HG03064 (cell line): ENCODE measurements around the gene GALR2.

Experiments used
- ATAC-seq: cut with Tn5 transposase; IDR thresholded peaks from one replicate; pipeline ENCODE4 v1.9.1; 2021; ENCODE audit warnings: low read depth; ENCODE audit not compliant: unreplicated experiment

The GALR2 gene

DNA sequence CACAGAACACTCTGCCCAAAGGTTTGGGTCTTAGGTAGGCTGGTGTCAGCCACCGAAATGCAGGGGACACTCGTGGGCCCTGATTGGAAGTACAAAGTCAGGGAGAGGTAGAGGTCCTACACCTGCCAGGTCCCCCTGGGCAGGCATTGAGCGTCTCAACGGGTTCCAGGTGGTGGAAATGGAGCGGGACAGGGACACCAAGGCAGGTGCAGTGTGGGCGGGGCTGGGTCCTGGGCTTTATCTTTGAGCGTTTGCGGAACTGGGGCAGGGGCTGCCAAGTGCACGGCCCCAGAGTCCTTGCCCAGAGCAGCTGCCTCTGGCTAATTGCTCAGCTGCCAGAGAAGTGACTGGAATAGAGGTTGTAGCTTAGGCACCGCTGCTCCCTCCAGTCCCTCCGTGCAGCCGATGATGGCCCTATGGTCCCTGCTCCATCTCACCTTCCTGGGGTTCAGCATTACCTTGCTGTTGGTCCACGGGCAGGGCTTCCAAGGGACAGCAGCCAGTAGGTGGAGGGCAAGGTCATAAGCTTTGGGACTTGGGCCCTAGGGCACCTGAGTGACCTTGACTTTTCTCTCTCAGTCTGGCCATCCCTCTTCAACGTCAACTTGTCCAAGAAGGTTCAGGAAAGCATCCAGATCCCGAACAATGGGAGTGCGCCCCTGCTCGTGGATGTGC is 4.4 kb downstream of the GALR2 start, which contains the start of gene ZACN:
TSS of gene ZACN (plus strand) at position 323 of the 675 bp plus-strand sequence. CDS start at position 406, 83 bp downstream.
- no peak for ATAC-seq

DNA sequence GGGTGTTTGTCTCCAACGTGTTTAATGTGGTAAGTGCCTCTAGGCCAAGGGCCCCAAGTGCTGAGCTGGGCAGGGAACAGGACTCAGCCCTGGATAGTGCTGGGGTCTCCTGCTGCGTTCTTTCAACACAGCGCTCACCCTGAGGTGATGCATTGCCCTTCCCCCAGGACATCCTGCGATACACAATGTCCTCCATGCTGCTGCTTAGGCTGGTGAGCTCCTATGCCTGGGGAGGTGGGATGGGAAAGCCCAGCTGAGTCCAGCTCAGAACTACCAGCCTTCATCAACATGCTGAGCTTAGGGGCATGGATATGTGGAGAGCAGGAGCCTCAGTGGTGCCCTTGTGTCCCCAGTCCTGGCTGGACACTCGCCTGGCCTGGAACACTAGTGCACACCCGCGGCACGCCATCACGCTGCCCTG is 5.0 kb downstream of the GALR2 start:
- no peak for ATAC-seq

DNA sequence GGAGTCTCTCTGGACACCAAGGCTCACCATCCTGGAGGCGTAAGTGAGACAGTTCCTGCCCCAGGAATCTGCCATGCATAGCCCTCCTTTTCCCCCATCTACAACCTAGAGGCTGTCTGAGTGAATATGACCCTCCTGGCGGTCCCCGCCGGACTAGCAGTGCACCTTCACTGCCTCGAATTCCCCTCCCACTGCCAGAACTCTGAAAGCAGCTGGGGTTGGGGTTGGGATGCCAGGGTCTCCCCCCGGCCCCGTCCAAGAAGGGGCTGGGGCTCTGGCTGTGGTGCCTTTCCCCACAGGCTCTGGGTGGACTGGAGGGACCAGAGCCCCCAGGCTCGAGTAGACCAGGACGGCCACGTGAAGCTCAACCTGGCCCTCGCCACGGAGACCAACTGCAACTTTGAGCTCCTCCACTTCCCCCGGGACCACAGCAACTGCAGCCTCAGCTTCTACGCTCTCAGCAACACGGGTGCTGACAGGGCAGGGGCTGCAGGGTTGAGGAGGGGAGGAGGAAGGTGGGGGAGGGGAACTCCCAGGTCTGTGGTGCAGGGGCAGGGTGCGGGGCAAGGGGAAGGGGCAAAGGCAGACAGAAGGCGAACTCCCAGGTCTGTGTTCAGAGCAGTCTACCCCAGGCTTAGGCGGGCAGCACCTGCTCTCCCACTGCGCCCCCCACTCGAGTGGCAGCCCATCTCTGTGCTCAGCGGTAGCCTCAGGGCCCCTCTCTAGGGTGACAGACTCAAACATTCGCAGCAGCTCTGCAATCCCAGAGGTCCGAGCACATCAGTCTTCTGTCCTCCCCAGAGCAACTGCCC is 5.6 kb downstream of the GALR2 start:
- no peak for ATAC-seq

DNA sequence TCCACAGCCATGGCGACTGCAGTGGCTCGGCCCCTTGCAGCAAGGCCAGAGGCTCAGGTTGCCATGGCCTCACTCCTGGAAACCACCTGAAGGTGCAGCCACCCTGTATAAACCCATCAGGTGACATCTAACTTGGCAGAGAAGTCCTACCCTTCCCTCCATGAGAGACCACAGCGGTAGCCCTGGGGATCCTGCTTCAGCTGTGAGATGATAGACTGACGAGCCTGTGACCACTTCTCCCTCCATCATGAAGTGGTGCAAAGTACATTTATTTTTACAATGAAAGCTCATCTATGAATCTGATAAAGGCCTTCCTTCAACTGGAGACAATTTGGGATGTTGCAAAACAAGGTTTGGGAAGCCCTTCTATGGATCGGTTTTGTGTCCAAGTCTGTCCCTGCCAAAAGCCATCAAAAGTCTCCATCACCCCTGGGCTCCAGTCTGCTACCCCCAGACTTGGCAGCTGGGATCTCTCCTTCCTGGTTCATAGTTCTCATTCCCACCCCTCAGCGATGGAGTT is 6.2 kb downstream of the GALR2 start:
- no peak for ATAC-seq

DNA sequence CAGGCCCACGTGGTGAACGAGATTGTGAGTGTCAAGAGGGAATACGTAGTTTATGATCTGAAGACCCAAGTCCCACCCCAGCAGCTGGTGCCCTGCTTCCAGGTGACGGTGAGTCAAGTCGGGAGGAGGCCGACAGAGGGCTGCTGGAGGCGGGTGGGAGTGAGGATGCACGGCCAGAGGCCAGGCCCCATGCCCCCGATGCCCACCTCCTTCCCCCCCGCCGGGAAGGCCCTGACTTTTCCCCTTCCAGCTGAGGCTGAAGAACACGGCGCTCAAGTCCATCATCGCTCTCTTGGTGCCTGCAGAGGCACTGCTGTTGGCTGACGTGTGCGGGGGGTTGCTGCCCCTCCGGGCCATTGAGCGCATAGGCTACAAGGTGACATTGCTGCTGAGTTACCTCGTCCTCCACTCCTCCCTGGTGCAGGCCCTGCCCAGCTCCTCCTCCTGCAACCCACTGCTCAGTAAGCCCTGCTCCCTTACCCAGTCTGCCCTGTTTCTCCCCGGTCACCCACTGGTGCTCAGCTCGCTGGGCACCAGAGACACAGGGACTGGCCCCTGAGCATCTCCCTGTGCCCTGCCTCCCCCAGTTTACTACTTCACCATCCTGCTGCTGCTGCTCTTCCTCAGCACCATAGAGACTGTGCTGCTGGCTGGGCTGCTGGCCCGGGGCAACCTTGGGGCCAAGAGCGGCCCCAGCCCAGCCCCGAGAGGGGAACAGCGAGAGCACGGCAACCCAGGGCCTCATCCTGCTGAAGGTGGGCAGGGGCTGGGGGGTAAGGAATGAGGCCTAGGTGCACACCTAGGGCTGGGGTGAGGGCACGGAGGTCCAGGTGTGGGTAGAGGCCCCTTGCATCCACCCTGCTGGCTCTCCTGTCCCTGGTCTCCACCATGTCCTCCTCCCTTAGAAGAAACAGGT is 7.0 kb downstream of the GALR2 start:
- no peak for ATAC-seq

DNA sequence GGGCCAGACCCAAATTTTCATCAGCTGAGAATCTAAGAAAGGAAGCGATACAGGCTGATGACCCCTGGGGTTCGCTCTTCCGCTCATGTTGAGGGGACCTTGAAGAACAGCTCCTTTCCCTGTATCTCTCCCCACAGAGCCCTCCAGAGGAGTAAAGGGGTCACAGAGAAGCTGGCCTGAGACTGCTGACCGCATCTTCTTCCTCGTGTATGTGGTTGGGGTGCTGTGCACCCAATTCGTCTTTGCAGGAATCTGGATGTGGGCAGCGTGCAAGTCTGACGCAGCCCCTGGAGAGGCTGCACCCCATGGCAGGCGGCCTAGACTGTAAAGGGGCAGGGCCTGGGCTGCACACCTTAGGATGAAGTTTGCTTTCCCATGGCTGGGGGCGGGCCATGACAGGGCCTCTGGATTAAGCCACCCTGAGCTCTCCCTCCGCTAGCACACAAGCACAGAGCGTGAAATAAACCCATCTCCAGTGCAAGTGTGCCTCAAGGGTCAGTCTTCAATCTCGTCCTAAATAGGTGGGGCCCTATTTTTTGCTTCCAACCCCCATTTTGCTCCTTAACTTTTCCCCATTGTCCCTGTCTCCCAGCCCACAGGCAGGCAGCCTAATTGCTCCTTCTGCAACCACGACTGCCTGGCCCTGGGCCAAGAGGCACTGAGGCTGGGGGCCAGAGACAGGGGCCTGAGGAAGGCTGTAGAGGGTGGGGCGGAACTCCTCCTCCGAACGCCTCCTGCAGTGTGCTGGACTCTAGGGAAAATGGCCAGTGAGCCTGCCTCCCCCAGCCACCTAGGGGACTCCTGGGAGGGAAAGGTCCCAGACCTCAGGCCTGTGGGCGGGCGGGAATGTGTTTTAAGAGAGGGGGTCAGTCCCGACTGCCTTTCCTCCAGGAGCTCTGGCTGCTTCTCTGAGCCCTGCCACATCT is 8.0 kb downstream of the GALR2 start:
- ATAC-seq: no peak

DNA sequence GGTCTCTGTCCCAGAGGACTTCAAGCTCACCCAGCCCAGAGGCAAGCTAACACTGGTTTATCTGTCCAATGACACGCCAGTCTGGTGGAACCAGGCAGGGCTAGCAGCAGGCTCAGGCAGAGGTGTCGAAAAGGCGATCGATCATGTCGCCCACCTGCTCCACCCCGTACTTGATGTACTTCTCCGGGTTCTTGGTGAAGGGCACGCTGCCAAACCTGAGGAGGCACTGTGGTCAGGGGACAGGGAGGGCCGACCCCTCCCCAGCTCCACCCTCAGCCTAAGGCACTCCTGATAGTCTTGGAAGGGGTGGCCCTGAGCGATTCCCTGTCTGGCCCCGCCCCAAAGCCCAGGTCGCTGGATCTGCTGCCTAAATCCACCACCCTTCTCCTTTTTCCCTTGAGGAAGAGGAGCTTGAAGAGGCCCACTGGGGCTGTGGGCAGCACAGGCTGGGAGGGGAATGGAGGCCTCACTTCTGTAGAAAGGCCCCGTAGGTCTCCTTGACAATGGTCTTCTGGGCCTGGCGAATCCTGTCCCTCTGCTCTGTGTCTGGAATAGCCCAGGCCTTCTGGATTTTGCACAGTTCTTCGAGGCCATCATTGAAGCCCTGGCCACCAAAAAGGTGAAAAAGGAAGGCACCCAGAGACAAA is 9.1 kb downstream of the GALR2 start:
- no peak for ATAC-seq

DNA sequence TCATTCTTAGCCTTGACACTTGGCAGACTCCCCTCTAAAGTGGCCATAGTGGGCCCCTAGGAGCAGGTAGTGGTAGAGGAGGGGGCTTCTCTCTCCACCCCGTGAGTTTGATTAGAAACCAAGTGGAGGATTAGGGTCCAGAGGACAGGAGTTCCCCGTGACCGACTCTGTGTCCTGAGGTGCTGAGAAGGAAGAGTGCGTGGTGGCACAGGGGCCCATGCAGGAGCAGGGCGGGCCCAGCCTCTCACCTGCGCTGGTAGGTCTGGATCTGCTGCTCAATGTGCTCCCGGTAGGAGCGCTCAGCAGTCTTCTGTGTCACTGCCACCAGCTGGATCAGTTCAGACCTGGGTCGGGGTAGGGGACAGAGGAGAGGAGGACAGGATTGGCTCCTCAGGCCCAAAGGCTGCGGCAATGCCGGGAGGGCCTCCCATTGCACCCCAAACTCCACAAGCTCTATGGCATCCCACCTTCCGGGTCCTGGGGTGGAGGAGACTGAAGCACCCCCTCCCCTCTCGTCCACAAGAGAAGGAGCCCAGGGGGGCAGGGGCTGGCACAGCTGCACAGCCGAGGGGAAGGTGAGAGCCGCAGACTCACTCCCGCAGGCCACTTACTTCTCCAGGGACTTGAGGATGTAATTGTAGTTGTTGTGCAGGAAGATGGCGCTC is 10.6 kb downstream of the GALR2 start:
- ATAC-seq: no peak

DNA sequence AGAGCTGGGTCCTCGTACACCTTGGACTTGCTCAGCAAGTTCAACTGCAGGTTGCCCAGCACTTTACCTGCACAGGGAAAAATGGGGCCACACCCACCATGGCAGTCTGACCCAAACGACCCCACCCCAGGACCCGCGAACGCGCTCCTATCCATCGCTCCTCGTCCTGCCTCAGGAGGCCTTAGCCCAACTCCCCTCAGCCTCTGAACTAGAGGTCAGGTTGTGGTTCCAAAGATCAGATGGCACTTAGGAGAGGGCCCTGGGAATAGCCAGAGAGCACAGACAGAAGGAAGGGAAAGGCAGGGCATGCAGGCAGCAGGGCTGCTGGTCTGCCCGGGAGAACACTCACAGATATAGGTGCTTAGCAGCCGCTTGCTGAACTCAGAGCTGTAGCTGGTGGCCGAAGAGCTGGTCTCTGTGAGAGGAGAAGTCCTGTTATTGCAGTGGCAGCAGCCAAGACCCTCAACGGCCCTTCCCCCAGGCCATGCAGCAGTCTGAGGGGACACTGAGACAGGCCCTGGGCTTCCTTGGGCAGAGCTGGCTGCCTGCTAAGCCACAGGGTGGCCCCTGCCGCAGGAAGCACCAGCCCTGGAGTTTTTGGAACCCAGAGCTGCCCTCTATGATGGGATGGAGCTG is 11.3 kb downstream of the GALR2 start:
- no peak for ATAC-seq

DNA sequence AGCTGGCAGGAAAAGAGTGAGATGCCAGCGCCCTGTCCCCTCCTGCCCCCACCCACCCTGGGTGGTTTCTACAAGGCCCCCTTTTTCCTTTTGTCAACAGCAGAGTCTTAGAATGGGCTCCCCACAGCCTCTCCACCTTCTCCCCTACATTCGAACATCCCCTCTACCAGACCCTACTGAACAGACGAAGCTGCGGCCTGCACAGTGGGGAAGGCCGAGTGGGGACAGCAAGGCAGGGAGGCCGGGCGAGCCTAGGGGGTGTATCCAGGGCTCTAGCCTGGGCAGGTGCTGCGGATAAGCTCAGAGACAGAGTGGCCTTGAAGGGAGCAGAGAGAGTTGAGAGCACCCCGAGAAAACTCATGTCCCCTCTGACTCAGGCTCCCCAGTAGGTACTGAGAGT is 11.8 kb downstream of the GALR2 start:
- no peak for ATAC-seq

DNA sequence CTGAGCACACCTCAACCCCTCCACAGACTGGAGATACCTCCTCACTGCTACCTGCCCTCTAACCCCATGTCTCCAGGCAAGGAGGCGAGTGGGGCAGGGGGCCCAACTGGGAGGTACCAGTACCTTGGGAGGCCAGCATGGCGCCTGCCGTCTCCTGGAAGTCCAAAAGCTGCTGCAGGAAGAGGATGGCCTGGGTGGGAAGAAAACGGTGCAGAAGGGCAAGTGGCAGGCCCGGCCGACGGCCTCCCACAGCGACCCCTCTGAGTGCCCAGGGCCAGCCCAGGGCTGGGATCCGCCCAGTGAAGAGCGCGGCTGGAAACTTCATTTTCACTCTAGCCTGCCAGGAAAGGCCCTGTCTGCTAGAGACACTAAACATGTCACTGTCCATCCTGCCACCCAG is 12.9 kb downstream of the GALR2 start:
- no peak for ATAC-seq

DNA sequence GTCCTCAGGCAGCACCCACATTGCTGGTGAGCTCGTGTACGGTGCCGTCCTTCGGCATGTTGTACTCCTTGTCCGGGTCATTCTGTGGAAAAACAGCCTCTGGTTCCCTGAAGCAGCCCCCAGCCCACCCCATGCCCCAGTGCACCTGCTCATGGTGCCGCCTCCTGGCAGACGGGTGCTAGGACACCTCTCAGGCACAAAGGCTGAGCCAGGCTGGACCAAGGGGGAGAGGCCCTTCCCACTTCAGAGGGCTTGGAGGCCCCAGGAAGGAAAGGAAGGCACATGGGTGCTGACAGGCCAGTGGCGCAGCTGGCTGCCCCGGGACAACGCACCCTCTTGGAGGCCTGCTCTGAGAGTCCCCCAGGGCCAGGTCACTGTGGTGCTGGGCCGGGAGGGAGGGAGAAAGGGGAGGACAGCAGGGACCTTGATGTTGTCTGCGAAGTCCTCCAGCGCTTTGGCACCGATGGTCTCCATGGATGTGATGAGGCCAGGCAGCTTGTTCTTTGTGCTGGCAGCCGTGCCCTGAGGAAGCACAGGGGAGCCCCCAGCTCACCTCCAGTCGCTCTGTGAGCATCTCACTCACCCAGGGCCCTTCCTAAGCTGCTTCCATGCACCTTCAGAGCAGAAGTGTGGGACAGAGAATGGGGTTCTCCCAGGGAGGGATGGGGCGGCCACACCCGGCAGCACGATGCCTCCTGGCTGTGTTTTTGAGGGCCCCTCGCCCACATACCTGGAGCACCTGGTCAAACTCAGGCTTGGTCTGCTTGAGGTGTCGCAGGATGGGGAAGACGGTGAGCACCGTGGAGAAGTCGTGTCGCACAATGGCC is 13.7 kb downstream of the GALR2 start:
- no peak for ATAC-seq

DNA sequence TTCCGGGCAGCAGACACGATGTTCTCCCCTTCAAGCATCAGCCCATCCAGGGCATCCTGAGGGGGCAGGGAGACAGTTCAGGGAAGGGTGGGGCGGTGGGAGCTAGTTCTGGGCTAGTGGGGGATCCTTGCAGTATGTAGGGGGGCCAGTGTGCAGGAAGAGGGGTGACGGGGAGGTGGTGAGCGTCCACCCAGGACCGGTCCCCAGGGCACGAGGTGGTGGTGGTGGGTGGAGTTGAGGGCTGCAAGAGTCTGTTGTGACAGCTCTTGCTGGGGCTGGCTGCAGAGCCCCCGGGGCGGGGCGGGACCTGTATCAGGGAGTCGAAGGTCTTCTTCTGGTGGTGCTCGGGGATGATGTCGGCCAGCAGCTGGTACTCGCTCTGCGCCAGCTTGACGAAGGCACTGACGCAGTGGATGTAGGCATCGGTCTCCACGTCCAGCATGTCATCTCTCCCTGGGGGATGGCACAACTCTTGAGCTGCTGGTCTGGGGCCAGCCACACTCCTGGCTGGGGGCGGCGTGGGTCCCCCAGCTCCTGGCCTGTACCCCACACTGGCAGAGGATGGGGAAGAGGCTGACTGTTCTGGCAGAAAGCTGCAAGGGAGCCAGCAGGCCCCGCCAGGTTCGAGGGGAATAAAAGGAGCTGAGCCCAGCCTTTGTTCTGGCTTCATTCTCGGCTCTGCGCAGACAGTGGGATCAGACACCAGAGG is 14.4 kb downstream of the GALR2 start:
- no peak for ATAC-seq

DNA sequence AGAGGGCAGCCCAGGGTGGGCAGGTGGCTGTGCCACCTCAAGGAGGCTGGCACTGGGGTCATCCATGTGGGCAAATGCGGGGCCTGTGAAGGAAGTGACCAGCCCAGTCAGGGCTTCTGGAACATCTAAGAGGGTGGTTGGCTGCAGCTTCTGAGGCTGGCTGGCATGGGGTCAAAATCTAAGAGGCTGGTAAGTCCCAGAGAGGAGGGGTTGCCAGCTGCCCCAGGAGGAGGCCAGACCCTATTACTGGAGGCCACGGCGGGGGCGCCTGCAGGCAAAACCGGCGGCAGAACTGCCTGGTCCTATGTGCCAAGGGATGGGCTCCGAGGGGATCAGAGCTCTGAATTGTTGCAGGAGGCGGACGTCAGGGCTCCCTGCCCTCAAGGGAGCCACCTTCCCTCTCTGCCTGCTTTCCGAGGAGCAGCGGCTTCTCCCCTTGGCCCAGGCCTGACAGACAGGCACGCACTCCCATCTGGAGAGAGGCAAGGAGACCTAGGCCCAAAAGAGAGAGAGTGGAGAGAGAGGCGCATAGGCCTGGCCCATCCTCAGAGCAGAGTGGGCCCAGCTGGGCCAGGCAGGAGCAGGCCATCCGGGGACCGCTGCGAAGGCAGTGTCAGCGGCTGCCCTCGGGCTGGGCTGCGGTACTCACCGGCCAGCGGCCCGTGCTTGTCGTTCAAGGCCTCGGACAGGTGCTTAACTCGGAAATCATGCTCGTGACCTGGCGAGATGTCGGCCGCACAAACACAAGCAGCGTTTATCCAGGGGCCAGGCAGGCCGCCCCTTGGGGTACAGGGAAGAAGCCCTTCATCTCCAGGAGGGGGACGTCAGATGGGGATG is 15.3 kb downstream of the GALR2 start:
- no peak for ATAC-seq

DNA sequence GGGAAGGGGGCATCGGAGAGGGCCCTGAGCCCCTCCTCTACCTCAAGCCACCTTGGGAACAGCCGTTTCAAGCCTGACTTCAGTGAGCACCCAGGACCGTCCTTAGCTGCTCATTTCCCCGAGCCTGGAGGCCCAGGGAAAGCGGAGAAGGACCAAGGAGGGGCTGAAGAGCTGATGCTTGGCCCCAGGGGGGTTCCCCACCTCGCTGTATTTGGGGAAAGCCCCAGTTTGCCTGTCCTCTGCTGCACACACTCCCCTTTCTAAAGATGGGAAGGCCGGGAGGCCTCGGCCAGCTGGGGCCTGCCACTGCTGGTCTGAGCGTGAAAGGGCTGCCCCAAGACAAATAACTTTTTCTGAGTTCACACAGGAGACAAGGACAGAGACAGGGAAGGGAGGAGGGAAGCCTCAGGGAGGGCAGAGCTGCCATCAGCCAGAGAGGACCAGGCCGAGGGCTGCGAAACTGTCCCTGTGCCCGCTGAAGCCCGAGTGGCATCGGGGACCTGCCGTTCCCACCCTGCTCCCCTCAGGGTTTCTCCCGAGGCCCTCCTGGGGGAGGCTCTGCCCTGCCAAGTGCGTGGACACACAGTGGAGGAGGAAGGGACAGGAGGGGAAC is 16.0 kb downstream of the GALR2 start:
- no peak for ATAC-seq
